Activated T-cell treated with anti-CD3 and anti-CD28 coated beads, Interleukin-2, amount 50 U/mL, for 72 hours (primary cell): ENCODE results near the gene AMBP. TPM values are rescaled to one million over a fixed set of nuclear protein-coding genes. Genes with fewer than 3 reads are reported as not detected.

Experiments used
- ATAC-seq, 2 donors: fragments of 150-1000 bp; cut with Tn5 transposase; replicated peaks in 1 of 2; 2 replicates each; pipeline ENCODE4 v1.10.0; 2021; ENCODE audit warnings: moderate library complexity in 2 of 2, mild to moderate bottlenecking in 1 of 2
- DNase-seq, 2 donors: peaks; one replicate each; pipeline ENCODE4 v3.0.0; 2021 to 2022; ENCODE audit warnings: mixed read lengths in 1 of 2
- H3K27ac Mint-ChIP-seq: one replicate; pipeline ENCODE4 v1.8.0; 2022; ENCODE audit warnings: mild to moderate bottlenecking, moderate library complexity, mixed read lengths
- H3K27me3 Mint-ChIP-seq: one replicate; pipeline ENCODE4 v1.8.0; 2022; ENCODE audit warnings: low read depth, mixed read lengths
- H3K36me3 Mint-ChIP-seq, 2 donors: one replicate each; pipeline ENCODE4 v1.8.0; 2022; ENCODE audit warnings: mixed read lengths in 2 of 2, mild to moderate bottlenecking in 1 of 2; ENCODE audit not compliant: insufficient read depth in 2 of 2
- H3K4me1 Mint-ChIP-seq: one replicate; pipeline ENCODE4 v1.8.0; 2022; ENCODE audit warnings: low read depth, mixed read lengths
- H3K4me3 Mint-ChIP-seq, 2 donors: one replicate each; pipeline ENCODE4 v1.8.0; 2022; ENCODE audit warnings: mild to moderate bottlenecking in 2 of 2, mixed read lengths in 2 of 2, moderate library complexity in 2 of 2
- H3K9me3 Mint-ChIP-seq, 2 donors: one replicate each; pipeline ENCODE4 v1.8.0; 2022; ENCODE audit warnings: mixed read lengths in 2 of 2
- total RNA-seq, 2 donors: library from RNA; stranded (reverse); gene quantifications; one replicate each; pipeline ENCODE4 v1.2.3, GENCODE V29; 2022

Gene AMBP
- total RNA-seq, 2 donors from 2014 or later, result not detected

DNA sequence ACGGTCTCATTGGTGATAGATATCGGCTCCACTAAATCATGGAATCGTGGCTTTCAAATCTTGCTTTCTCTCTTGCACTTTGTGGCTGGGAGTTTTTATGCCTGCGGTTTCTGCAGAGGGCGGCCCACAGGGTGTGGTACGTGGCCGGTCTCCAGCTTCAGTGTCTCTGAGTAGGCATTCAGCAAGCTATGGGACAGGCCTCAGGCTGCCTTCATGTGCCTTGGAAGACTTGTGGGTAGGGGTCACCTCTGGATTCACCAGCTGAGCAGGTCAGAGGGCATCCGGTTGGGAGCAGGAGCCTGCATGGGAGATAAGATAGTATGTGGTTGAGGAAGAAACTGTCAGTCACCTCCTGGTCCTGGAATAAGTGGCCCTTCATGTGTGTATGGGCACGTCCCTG lies 47.7 kb downstream of the AMBP start:
- Mint-ChIP-seq H3K9me3 (peaks cover 0 to 2% of the 10 kb centered on the region in 2 donors), H3K4me3 (no peak overlapping the region), H3K27me3 (no peaks in the 10 kb centered on the region), H3K4me1 (no peaks in the 10 kb centered on the region), H3K36me3 (peaks cover under 1% of the 10 kb centered on the region in 2 donors), H3K27ac (no peak overlapping the region)
- DNase-seq, result no peak
- no peak for ATAC-seq

DNA sequence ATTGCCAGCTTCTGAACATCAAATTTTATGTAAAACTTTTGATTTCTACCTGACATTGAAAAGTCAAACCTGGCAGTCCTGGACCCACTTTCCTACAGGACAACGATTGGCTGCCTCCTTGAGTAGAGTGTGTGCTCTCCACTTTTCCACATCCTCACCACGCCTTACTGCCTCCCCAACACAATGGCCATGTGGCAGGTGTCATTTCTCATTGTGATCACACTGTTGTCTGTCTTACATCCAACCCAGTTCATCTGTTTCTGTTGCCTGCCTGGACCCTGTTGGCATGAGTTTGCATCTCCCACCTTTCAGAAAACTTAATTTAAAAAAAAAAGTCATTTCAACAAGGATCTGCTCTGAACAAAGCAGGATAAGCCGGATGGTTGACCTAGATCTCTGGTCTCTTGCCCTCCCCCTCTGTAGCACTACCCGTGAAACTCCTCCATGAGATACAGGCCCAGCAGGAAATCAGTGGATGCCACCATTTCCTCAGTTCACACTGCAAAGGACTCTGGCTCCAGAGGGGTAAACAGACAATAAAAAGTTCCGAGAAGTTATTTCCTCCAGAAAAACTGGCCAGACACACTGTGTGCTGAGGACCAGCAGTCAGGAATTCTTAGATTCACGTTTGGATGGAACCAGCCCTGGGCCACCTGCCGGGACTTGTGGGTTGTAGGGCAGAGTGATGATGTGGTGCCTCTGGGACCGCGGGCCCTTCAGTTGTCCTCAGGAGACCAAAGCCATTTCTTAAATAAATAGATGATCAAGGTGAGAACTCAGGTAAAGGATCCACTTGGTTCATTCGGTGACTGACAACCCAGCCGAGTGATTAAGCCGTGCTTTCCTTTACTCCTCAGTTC lies 48.6 kb downstream of the AMBP start:
- no peak overlapping the region for H3K4me3 Mint-ChIP-seq
- no peaks in the 10 kb centered on the region for H3K4me1 Mint-ChIP-seq
- no peak overlapping the region for H3K27ac Mint-ChIP-seq
- H3K9me3 Mint-ChIP-seq, result peaks cover 2 to 7% of the 10 kb centered on the region in 2 donors
- H3K36me3 Mint-ChIP-seq, result peaks cover 7% of the 10 kb centered on the region in 2 donors
- no peaks in the 10 kb centered on the region for H3K27me3 Mint-ChIP-seq
- ATAC-seq (no peak), DNase-seq (no peak)

DNA sequence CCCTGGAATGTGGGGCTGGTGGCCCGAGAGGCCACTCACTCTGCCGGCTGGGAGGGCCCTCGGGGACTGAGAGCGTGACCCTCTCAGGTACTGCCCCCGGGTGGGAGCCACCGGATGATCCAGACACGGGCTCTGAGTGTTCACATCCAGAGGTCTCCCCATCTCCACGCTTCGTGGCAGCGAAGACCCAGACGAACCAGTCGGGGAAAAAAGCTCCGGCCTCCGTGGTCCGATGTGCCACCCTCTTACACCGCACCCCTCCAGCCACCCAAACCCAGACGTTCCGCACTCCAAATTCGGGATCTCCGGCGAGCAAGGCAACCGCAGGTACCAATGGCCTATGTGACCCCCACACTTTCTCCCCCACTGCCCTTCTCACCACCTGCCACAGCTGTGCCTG lies 49.5 kb downstream of the AMBP start:
- Mint-ChIP-seq H3K9me3 (peaks cover 8 to 12% of the 10 kb centered on the region in 2 donors), H3K4me3 (no peak overlapping the region), H3K36me3 (peaks cover 12 to 15% of the 10 kb centered on the region in 2 donors), H3K4me1 (no peaks in the 10 kb centered on the region), H3K27ac (no peak overlapping the region), H3K27me3 (no peaks in the 10 kb centered on the region)
- ATAC-seq (no peak), DNase-seq (no peak)

DNA sequence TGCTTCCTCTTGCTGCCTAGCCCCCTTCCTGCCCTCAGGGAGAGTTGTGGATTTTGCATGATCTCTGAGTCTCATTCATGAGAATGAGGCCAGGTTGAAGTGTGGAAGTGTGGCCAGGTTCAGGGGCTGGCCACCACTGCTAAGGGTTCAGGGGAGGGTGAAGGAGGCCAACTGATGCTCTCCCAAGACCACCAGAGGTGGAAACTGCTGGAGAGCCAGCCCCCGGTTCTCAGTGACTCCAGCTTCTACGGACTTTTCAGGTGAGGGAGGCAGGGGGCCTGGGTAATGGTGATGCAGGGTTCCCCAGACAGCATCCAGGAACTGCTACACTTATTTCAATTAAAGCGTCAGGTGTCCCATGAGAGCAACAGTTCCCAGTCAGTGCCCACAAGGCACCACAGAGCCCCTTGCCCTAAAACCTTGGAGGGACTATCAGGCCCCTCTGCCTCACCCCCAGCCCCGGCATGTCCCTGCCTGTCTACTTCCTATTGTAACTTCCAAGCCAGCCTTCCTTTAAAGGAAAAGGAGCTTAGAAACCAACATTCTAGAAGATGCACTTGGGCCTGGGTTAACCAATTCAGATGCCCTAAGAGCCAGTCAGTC lies 50.1 kb downstream of the AMBP start:
- no peak for ATAC-seq
- no peak for DNase-seq
- peaks cover 8 to 14% of the 10 kb centered on the region in 2 donors for H3K9me3 Mint-ChIP-seq
- H3K4me3 Mint-ChIP-seq, result no peak overlapping the region
- peaks cover 12 to 19% of the 10 kb centered on the region in 2 donors for H3K36me3 Mint-ChIP-seq
- H3K27ac Mint-ChIP-seq, result no peak overlapping the region
- H3K4me1 Mint-ChIP-seq, result no peaks in the 10 kb centered on the region
- H3K27me3 Mint-ChIP-seq, result no peaks in the 10 kb centered on the region

DNA sequence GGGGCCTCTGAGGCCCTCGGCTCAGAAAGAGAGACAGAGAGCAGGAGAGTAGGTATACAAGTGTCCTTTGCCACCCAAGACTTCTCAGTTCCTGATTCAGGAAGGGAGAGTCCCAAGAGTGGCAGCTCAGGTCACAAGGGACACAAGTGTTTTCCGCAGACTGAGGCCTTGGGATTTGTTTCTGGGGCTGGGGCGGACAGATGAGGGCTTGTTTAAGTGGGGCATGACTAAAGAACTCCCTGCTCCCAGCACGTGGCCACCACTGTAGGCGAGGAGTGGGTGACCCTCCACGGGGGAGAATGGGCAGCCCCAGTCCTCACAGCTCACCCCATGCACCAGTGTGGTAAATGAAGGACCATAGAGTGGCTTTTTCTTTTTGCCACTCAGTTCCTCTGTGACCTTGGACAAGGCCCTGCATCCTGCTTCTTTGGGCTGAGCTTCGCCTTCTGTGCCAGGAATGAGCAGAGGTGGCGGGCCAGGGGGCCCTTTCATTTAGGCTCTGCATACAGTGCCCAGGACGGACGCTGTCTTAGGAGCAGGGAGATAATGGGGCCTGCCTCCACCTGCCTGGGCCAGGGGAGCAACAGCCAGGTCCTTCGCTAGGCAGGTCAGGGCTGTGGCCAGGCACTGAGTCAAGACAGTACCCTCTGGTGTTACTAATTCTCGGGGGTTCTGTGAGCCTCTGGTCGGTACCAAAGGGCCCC lies 50.8 kb downstream of the AMBP start:
- DNase-seq, result no peak

DNA sequence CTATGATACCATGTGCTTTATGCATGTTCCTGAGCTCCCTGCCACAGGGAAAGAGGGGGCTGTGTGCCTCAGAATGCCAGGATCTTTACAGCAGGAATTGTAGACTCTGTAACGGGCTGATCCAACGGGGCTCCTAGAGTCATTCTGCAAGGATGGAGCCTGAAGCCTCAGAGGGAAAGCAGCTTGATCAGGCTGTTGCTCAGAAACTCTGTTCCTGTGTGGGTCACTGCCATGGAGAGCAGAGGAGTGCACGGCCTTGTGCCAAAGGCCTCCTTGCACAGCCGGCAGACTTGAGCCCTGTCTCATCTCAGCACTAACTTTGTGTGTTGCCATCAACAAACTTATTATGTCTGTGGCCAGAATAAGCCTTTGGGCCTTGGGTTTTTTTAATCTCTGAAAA lies 51.8 kb downstream of the AMBP start:
- DNase-seq, result no peak
- ATAC-seq, result no peak
- H3K27ac Mint-ChIP-seq, result no peak overlapping the region
- no peaks in the 10 kb centered on the region for H3K4me1 Mint-ChIP-seq
- no peak overlapping the region for H3K4me3 Mint-ChIP-seq
- H3K9me3 Mint-ChIP-seq, result peaks cover 15 to 19% of the 10 kb centered on the region in 2 donors
- H3K36me3 Mint-ChIP-seq, result peaks cover 12 to 23% of the 10 kb centered on the region in 2 donors
- no peaks in the 10 kb centered on the region for H3K27me3 Mint-ChIP-seq

More for the DNA sequence above, 50.8 kb downstream of the AMBP start:
- Mint-ChIP-seq H3K4me3 (no peak overlapping the region), H3K36me3 (peaks cover 12 to 23% of the 10 kb centered on the region in 2 donors), H3K9me3 (peaks cover 12 to 17% of the 10 kb centered on the region in 2 donors), H3K4me1 (no peaks in the 10 kb centered on the region), H3K27ac (no peak overlapping the region), H3K27me3 (no peaks in the 10 kb centered on the region)
- no peak for ATAC-seq

DNA sequence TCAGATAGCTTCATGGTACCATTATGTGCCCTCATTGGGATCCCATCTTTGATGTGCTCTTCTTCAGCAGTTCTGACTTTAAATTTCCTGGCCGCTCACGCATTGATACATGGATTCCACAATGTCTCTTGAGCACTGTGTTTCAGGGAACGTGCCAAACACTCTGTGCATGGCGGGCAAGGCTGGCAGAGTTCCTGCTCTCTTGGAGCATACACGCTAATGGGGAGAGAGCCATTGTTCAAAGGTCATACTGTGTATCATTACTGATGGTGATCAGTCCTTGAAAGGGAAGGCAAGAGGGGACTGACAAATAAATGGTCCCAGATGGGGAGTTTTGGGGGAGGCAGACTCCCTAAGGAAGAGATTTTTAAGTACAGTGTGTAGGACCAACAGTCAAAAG lies 52.3 kb downstream of the AMBP start:
- peaks cover 12 to 23% of the 10 kb centered on the region in 2 donors for H3K36me3 Mint-ChIP-seq
- no peak overlapping the region for H3K4me3 Mint-ChIP-seq
- no peaks in the 10 kb centered on the region for H3K4me1 Mint-ChIP-seq
- no peak for ATAC-seq
- H3K27ac Mint-ChIP-seq, result no peak overlapping the region
- no peak for DNase-seq
- no peaks in the 10 kb centered on the region for H3K27me3 Mint-ChIP-seq
- peaks cover 15 to 19% of the 10 kb centered on the region in 2 donors for H3K9me3 Mint-ChIP-seq

DNA sequence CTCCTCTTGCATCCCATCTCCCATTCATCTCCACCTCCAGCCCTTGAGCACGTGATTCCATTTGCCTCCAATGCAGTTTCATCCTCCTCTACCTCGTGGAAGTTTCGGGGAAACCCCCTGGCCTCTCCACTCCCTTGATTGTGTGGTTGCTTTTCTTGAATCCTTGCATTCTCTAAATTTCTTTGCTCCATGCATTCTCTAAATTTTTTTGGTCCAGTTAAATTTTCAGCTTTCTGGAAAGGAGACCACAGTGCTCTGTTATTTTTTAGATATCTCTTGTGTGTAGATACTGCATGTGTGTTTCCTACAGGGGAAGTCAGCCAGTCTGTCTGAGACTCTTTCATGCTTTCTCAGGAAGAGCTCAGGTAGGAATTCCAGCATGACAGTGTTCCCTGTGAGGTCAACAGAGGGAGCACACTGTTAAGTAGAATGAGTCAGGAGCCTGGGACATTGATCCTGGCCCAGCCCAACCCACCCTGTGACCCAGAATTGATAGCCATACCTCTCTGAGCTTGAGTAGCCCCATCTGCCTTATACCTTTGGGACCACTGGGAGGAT lies 52.8 kb downstream of the AMBP start:
- peaks cover 15 to 19% of the 10 kb centered on the region in 2 donors for H3K9me3 Mint-ChIP-seq
- H3K27ac Mint-ChIP-seq, result no peak overlapping the region
- no peak for ATAC-seq
- H3K4me3 Mint-ChIP-seq, result no peak overlapping the region
- H3K36me3 Mint-ChIP-seq, result peaks cover 12 to 23% of the 10 kb centered on the region in 2 donors
- no peak for DNase-seq
- H3K27me3 Mint-ChIP-seq, result no peaks in the 10 kb centered on the region
- H3K4me1 Mint-ChIP-seq, result no peaks in the 10 kb centered on the region

DNA sequence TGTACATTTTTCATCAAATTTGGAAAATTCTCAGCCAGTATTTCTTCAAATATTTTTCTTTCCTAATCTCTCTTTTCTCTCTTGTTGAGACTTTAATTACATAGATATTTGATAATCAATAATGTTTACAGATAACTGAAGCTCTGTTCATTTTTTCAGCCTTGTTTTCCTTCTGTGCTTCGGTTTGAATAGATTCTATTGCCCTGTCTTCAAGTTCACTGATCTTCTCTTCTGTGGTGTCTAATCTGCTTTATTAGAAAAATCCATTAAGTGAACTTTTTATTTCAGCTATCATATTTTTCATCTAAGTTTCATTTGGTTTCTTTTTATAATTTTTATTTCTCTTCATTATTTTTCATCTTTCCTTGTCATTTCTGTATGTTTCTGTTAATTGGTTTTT lies 54.1 kb downstream of the AMBP start:
- no peaks in the 10 kb centered on the region for H3K27me3 Mint-ChIP-seq
- DNase-seq (no peak), ATAC-seq (no peak)
- no peak overlapping the region for H3K27ac Mint-ChIP-seq
- no peak overlapping the region for H3K4me3 Mint-ChIP-seq
- H3K9me3 Mint-ChIP-seq, result peaks cover 15 to 19% of the 10 kb centered on the region in 2 donors
- H3K4me1 Mint-ChIP-seq, result no peaks in the 10 kb centered on the region
- H3K36me3 Mint-ChIP-seq, result peaks cover 12 to 23% of the 10 kb centered on the region in 2 donors

DNA sequence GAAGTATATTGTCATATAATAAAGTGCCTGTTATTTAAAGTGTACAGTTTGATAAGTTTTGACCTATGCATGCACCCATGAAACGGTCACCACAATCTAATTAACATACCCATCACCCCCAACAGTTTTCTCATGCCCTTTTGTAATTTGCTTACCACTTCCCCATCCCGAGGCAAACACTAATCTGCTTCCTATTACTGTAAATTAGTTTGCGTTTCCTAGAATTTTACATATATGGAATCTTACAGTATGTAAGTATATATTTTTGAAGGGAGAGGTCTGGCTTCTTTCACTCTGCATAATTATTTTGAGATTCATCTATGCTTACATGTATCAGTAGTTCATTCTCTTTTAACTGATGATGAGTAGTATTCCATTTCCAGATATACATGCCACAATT lies 56.5 kb downstream of the AMBP start:
- H3K27ac Mint-ChIP-seq, result no peak overlapping the region
- no peaks in the 10 kb centered on the region for H3K4me1 Mint-ChIP-seq
- ATAC-seq (no peak), DNase-seq (no peak)
- no peak overlapping the region for H3K4me3 Mint-ChIP-seq
- H3K9me3 Mint-ChIP-seq, result peaks cover 15 to 19% of the 10 kb centered on the region in 2 donors
- H3K27me3 Mint-ChIP-seq, result no peaks in the 10 kb centered on the region
- peaks cover 12 to 23% of the 10 kb centered on the region in 2 donors for H3K36me3 Mint-ChIP-seq

DNA sequence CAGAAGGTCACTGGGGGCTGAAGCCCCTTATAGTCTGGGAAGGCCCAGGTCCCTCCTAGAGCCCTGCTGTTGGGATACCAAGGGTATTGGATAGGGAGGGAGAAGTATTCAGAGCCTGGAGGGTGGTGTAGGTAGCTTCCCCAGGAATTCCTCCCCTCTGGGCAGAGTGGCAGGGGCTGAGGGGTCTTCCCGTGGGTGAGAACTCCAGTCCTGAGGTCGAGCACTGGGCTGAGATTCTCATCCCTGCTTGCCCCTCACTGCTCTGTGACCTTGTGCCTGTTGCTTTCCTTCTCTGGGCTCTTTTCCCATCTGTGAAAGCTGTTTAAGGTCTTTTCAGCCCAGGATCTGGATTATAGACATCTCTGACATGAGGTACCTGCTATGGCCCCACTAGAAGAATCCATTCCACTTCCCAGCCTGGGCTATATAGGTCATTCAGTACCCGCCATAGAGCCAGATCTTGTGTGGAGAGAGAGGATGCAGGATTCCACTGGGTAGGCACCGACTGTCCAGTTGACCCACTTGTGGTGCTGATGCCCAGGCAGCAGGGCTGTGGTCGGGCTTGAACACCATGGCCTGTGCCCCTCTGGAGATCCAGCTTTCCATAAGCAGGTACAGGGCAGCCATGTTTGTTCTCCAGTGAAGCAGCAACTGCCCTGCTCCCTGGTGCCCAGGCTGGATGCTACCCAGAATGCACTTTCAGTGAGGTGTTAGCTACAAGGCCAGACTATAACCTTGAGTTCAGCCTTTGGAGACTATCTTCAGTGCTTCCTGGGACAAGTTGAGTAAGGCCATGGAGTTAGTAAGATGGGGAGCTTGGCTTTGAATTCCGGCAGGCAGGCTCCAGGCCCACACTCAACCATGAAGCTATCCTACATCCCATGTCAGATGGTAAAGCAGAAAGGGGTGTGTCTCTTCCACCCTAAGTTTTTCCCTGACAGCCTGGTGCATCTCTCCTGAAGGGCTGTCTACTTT lies 60.1 kb downstream of the AMBP start:
- ATAC-seq (no peak), DNase-seq (no peak)
- peaks cover 0 to 4% of the 10 kb centered on the region in 2 donors for H3K36me3 Mint-ChIP-seq
- H3K4me3 Mint-ChIP-seq, result no peak overlapping the region
- H3K4me1 Mint-ChIP-seq, result no peaks in the 10 kb centered on the region
- H3K9me3 Mint-ChIP-seq, result peaks cover 5 to 7% of the 10 kb centered on the region in 2 donors
- H3K27ac Mint-ChIP-seq, result no peak overlapping the region
- no peaks in the 10 kb centered on the region for H3K27me3 Mint-ChIP-seq
